GM13976 (cell line): ENCODE results near the gene ETFBKMT.
"Not testable (repeated sequence)": the region's sequence is repeated elsewhere in the genome, so short reads cannot be mapped to it uniquely, and the experiment has no call there.

ENCODE experiments used
- DNase-seq: peaks from one replicate; pipeline ENCODE4 v3.0.0; 2012; ENCODE audit warnings: low spot score
- in situ Hi-C: fragments of 300-500 bp; cut with MboI; formaldehyde crosslinking; loops from one replicate; pipeline ENCODE4 v1.12.0; 2022; ENCODE audit warnings: low sequenced_read_pairs, mixed read lengths, inconsistent platforms; ENCODE audit not compliant: unreplicated experiment
- TF ChIP-seq, protein P1 (sequence below): IDR thresholded peaks from 2 replicates; pipeline ENCODE4 v1.5.1; 2012; ENCODE audit warnings: borderline replicate concordance, mild to moderate bottlenecking; ENCODE audit not compliant: insufficient read depth; ENCODE audit errors: extremely low read depth, missing control alignments, control extremely low read depth

ETFBKMT gene

DNA sequence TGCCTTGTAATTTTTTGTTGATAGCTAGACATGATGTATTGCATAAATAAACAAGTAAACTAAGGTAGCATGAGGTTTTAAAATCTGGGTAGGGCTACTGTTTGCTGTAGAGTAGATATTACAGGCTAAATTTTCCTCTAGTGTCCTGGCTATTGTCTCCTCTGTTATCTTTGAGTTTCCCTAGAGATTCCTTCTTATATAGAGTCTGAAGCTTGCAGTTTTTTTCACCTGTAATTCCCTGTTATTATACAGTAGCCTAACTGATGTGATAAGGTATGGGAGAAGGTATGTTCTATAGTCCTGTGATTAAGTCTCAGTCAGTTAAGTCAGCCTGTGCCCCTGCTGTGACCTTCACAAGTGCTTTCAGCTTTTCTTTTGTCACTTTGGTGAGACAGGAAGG lies 9.5 kb downstream of the ETFBKMT start:
- TF ChIP-seq, protein P1, sequence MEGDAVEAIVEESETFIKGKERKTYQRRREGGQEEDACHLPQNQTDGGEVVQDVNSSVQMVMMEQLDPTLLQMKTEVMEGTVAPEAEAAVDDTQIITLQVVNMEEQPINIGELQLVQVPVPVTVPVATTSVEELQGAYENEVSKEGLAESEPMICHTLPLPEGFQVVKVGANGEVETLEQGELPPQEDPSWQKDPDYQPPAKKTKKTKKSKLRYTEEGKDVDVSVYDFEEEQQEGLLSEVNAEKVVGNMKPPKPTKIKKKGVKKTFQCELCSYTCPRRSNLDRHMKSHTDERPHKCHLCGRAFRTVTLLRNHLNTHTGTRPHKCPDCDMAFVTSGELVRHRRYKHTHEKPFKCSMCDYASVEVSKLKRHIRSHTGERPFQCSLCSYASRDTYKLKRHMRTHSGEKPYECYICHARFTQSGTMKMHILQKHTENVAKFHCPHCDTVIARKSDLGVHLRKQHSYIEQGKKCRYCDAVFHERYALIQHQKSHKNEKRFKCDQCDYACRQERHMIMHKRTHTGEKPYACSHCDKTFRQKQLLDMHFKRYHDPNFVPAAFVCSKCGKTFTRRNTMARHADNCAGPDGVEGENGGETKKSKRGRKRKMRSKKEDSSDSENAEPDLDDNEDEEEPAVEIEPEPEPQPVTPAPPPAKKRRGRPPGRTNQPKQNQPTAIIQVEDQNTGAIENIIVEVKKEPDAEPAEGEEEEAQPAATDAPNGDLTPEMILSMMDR: no peak
- no peak for DNase-seq
- in situ Hi-C loops: loop anchor here (25.0 kb wide), 2 partner anchors 393 to 993 kb away; no protein-coding TSS in a partner anchor

- in situ Hi-C loops: loop anchor here (25.0 kb wide), 2 partner anchors 393 to 993 kb away; no protein-coding TSS in a partner anchor
- DNase-seq: not testable (repeated sequence)
Observed at GRCh38 chr12:31669582-31669981, 10.1 kb downstream of the ETFBKMT start.

- no peak for DNase-seq
- TF ChIP-seq, protein P1: no peak
- in situ Hi-C loops: loop anchor here (25.0 kb wide), 2 partner anchors 390 to 990 kb away; no protein-coding TSS in a partner anchor
Observed at GRCh38 chr12:31672521-31672920, 13.0 kb downstream of the ETFBKMT start.

DNA sequence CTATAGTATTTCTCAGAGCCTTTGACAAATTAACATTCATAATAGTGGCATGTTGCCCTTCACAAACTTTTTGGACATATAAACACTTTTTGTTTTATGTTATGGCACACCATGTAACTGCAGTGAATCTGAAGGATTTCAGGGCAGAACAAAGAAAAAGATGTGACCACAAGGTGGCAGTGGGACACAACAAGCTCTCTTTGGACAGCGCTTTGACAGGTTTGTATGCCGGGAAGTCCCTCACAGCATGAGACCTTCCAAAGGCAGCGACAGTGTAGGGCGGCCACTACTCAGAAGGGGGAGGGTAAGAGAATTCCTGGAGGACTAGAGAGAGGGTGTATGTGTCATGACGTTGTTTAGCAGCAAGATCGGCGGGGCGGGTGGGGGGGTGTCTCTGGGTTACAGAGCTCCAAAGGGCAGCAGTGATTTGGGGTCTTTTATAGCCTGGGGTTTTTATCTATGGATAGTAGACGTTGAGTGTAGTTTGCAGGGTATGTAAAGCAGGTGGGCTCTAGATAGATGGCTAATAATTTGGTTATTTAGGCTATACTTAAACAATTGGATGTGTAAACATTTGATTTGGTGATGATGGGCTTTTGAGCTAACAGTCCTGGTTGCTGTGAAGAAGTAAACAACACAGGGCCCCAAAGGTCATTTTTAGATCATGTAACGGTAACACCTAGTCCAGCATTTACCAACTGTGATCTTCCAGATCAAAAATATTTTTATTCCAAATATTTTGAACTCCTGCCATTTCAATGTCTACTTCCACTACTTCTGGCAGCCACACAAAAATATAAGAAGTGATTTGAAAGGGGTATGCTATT lies 22.9 kb downstream of the ETFBKMT start:
- in situ Hi-C loops: loop anchor here (10.0 kb wide), 1 partner anchor 622 kb away; no protein-coding TSS in a partner anchor
- TF ChIP-seq, protein P1: peak; percentile 57
- peak; percentile 76 for DNase-seq

DNA sequence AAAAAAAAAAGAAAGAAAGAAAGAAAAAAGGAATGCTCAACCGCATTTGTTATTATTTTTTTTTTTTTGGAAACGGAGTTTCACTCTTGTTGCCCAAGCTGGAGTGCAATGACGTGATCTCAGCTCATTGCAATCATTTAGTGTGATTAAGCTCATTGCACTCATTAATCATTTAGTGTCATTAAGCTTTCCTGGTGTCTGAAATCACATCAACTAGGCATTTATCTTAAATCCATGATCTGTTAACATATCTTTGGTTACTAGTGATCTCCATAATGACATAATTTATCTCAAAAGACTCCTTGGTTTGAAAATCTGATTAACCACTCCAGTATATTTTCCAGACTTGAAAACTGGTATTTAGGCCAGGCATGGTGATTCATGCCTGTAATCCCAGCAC lies 26.3 kb downstream of the ETFBKMT start:
- TF ChIP-seq, protein P1: no peak
- DNase-seq: no peak
- in situ Hi-C loops: loop anchor here (10.0 kb wide), 1 partner anchor 619 kb away; no protein-coding TSS in a partner anchor

DNA sequence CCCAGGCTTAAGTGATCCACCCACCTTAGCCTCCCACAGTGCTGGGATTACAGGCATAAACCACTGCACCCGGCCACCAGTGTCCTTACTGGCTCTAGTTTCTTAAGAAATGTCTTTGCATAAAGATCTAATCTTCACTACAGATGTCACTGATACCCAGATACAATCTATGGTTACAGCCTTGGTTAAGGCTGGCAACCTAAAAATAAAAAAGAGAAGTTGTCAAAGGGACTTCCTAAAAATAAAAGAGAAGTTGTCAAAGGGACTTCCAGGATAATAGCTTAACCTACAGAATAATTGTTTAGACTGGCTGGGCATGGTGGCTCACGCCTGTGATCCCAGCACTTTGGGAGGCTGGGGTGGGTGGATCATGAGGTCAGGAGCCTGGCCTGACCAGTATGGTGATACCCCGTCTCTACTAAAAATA lies 27.6 kb downstream of the ETFBKMT start:
- TF ChIP-seq, protein P1: no peak
- in situ Hi-C loops: loop anchor here (10.0 kb wide), 1 partner anchor 618 kb away; no protein-coding TSS in a partner anchor
- DNase-seq: peak; percentile 43

DNA sequence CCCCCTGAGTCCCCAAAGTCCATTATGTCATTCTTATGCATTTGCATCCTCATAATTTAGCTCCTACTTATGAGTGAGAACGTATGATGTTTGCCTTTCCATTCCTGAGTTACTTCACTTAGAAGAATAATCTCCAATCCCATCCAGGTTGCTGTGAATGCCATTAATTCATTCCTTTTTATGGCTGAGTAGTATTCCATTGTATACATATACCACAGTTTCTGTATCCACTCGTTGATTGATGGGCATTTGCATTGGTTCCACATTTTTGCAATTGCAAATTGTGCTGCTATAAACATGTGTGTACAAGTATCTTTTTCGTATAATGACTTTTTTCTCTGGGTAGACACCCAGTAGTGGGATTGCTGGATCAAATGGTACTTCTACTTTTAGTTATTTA lies 30.4 kb downstream of the ETFBKMT start:
- in situ Hi-C loops: loop anchor here (10.0 kb wide), 1 partner anchor 615 kb away; no protein-coding TSS in a partner anchor
- DNase-seq: not testable (repeated sequence)

GRCh38 chr12:31702047-31702446 lies 42.6 kb downstream of the ETFBKMT start:
- DNase-seq: no peak
- TF ChIP-seq, protein P1: no peak
- in situ Hi-C loops: no loop called here
